Measurements from ENCODE around the gene CYB5RL.

DNA sequence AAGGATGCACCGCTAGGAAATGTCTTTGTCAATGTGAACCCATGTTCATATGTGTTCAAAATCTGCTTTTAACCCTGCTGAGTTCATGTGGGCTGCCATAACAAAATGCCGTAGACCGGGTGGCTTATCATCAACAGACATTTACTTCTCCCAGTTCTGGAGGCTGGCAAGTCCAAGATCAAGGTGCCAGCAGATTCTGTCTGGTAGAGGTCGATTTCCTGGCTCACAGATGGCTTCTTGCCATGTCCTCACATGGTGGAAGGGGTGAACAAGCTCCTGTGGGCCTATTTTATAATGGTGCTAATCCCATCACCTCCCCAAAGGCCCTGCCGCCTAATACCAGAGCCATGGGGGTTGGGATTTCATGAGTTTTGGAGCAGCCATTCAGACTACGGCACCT is 42.4 kb downstream of the CYB5RL start:
- TF ChIP-seq EP300 (IDR thresholded peaks at IDR 0.05; ENCODE audit: borderline replicate concordance in 1 of 2, low read depth in 1 of 2, low read length in 1 of 2) (no peak), ELF1 (IDR thresholded peaks at IDR 0.05) (no peak), NRF1 (IDR thresholded peaks at IDR 0.05; ENCODE audit: low read depth, low read length) (no peak), JUND (IDR thresholded peaks at IDR 0.05) (no peak), TAF1 (IDR thresholded peaks at IDR 0.05; ENCODE audit: borderline replicate concordance, low read depth, low read length) (no peak), MXI1 (IDR thresholded peaks at IDR 0.05; ENCODE audit: low read depth, low read length) (no peak), FOSL2 (IDR thresholded peaks at IDR 0.05; ENCODE audit: borderline replicate concordance, low read depth) (no peak), POLR2AphosphoS5 (IDR thresholded peaks at IDR 0.05; ENCODE audit: low read depth, low read length) (no peak)
- TF ChIP-seq, protein P1, sequence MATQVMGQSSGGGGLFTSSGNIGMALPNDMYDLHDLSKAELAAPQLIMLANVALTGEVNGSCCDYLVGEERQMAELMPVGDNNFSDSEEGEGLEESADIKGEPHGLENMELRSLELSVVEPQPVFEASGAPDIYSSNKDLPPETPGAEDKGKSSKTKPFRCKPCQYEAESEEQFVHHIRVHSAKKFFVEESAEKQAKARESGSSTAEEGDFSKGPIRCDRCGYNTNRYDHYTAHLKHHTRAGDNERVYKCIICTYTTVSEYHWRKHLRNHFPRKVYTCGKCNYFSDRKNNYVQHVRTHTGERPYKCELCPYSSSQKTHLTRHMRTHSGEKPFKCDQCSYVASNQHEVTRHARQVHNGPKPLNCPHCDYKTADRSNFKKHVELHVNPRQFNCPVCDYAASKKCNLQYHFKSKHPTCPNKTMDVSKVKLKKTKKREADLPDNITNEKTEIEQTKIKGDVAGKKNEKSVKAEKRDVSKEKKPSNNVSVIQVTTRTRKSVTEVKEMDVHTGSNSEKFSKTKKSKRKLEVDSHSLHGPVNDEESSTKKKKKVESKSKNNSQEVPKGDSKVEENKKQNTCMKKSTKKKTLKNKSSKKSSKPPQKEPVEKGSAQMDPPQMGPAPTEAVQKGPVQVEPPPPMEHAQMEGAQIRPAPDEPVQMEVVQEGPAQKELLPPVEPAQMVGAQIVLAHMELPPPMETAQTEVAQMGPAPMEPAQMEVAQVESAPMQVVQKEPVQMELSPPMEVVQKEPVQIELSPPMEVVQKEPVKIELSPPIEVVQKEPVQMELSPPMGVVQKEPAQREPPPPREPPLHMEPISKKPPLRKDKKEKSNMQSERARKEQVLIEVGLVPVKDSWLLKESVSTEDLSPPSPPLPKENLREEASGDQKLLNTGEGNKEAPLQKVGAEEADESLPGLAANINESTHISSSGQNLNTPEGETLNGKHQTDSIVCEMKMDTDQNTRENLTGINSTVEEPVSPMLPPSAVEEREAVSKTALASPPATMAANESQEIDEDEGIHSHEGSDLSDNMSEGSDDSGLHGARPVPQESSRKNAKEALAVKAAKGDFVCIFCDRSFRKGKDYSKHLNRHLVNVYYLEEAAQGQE (IDR thresholded peaks at IDR 0.05; ENCODE audit: low read depth, low read length): no peak
- TF ChIP-seq, protein P2, sequence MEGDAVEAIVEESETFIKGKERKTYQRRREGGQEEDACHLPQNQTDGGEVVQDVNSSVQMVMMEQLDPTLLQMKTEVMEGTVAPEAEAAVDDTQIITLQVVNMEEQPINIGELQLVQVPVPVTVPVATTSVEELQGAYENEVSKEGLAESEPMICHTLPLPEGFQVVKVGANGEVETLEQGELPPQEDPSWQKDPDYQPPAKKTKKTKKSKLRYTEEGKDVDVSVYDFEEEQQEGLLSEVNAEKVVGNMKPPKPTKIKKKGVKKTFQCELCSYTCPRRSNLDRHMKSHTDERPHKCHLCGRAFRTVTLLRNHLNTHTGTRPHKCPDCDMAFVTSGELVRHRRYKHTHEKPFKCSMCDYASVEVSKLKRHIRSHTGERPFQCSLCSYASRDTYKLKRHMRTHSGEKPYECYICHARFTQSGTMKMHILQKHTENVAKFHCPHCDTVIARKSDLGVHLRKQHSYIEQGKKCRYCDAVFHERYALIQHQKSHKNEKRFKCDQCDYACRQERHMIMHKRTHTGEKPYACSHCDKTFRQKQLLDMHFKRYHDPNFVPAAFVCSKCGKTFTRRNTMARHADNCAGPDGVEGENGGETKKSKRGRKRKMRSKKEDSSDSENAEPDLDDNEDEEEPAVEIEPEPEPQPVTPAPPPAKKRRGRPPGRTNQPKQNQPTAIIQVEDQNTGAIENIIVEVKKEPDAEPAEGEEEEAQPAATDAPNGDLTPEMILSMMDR (IDR thresholded peaks at IDR 0.05): no peak
- TF ChIP-seq, protein P3, sequence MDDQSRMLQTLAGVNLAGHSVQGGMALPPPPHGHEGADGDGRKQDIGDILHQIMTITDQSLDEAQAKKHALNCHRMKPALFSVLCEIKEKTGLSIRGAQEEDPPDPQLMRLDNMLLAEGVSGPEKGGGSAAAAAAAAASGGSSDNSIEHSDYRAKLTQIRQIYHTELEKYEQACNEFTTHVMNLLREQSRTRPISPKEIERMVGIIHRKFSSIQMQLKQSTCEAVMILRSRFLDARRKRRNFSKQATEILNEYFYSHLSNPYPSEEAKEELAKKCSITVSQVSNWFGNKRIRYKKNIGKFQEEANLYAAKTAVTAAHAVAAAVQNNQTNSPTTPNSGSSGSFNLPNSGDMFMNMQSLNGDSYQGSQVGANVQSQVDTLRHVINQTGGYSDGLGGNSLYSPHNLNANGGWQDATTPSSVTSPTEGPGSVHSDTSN (IDR thresholded peaks at IDR 0.05): no peak

Data from SK-N-SH (cell line).